OCI-LY3 (cell line): ENCODE measurements around the gene XPO5.

Source experiments
- EZH2phosphoT487 ChIP-seq: fragments of 200-600 bp; shearing (Covaris generic); IDR thresholded peaks from 2 replicates; pipeline ENCODE4 v1.6.1; 2018; ENCODE audit warnings: antibody characterized with exemption, mixed run types, low read depth
- TF ChIP-seq, protein P1 (sequence below): fragments of 200-600, 300-600 bp; sonication (generic); IDR thresholded peaks from 2 replicates; pipeline ENCODE4 v1.5.1; 2014; ENCODE audit warnings: antibody characterized with exemption, low read length, low read depth

DNA sequence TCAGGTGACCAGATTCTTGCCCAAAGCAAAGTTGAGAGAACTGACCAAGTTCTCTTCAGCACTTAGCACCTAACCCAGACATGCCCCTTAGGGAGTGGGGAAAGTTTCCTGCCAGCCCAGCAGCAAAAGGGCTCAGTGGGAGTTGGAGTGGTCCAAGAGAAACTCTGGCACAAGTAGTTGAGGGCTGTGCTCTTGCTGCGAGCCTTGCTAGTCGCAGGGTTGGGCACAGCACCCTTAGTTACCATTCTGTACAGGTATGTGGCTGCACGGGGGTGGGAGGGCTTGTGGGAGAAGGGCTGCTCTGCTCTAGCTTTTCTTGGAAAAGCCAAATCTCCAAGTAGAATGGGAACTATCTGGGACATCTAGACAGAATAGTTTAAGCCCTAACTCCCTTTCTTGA, 52.6 kb downstream of the XPO5 start:
- TF ChIP-seq, protein P1, sequence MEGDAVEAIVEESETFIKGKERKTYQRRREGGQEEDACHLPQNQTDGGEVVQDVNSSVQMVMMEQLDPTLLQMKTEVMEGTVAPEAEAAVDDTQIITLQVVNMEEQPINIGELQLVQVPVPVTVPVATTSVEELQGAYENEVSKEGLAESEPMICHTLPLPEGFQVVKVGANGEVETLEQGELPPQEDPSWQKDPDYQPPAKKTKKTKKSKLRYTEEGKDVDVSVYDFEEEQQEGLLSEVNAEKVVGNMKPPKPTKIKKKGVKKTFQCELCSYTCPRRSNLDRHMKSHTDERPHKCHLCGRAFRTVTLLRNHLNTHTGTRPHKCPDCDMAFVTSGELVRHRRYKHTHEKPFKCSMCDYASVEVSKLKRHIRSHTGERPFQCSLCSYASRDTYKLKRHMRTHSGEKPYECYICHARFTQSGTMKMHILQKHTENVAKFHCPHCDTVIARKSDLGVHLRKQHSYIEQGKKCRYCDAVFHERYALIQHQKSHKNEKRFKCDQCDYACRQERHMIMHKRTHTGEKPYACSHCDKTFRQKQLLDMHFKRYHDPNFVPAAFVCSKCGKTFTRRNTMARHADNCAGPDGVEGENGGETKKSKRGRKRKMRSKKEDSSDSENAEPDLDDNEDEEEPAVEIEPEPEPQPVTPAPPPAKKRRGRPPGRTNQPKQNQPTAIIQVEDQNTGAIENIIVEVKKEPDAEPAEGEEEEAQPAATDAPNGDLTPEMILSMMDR = no peak
- no peak for TF ChIP-seq EZH2phosphoT487
